HG02852 (cell line): ENCODE measurements around the gene GRK1.
"Not testable (repeated sequence)": the region's sequence is repeated elsewhere in the genome, so short reads cannot be mapped to it uniquely, and the experiment has no call there.

Source experiments
- ATAC-seq: cut with Tn5 transposase; IDR thresholded peaks from one replicate; pipeline ENCODE4 v1.9.1; 2021; ENCODE audit warnings: mild to moderate bottlenecking, moderate library complexity; ENCODE audit not compliant: unreplicated experiment

Gene GRK1

GRCh38 chr13:113666951-113667701 is at the start of gene GRK1:
GRK1 (plus strand) TSS chr13:113667219; CDS start chr13:113667387, 168 bp downstream.
- ATAC-seq, result no peak

GRCh38 chr13:113617961-113618360 is 49.1 kb upstream of the GRK1 start:
- no peak for ATAC-seq

- ATAC-seq, result no peak
Measured at GRCh38 chr13:113618455-113618854, 48.6 kb upstream of the GRK1 start.

DNA sequence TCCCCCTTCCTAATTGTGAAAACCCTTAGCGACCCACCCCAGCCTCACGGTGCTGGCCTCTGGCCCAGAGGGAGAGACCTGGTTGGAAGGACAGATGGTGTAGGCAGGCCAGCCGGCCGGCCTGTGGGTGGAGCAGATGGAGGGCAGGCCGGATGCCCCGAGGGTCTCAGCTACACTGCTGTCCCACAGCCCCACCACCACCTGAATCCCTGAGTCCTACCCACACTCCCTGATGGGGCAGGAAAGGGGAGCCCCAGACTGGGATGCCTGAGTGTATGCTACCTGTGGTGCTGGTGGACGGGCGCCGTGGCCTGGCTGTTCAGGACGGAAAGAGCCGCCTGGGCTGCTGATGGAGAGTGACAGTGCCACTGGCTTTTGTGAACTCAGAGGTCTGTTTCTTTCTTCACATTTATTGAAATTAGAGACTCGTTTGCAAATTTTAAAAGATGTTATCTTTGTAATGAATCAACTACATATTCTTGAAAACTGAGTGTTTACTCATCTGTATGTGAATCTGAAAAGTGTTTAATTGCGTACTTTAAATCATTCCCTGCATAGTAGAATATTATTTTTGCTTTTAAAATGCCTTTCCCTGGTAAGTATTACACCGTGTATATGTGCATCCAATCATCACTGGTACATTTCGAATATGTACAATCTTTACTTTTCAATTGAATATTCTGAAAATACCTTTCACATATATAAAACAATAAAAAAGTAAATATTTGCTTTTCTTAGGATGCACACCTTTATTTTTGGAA is 46.8 kb upstream of the GRK1 start:
- ATAC-seq, result no peak

DNA sequence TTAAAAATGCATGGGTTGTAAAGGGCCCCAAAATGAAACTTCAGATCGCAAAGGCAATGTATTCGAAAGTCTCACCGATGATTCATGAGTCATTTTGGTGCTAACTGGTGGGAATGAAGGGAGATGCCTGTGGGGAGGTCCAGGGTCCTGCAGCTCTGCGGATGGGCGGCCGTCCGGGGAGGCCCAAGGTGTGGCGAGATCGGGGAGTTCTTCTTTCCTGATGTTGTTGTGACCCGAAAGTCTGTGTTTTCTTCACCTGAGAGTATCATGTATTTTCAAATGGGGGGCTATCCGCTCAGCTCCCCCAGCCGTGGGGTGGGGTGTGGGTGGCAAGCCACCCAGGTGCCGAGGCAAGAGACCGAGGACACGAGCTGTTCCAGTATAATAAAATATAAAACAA is 46.0 kb upstream of the GRK1 start:
- ATAC-seq, result no peak

DNA sequence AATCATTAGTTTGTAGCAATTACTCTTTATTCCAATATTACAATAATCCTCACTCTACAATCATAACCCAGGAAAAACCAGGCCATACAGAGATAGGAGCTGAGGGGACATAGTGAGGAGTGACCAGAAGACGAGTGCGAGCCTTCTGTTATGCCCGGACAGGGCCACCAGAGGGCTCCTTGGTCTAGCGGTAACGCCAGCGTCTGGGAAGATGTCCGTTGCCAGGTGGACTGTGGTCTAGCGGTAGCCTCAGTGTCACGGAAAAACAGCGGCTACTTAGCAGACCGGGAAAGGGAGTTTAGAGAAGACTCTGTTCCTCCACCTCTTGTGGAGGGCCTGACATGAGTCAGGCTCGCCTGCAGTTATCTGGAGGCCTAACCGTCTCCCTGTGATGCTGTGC is 45.5 kb upstream of the GRK1 start:
- not testable (repeated sequence) for ATAC-seq

DNA sequence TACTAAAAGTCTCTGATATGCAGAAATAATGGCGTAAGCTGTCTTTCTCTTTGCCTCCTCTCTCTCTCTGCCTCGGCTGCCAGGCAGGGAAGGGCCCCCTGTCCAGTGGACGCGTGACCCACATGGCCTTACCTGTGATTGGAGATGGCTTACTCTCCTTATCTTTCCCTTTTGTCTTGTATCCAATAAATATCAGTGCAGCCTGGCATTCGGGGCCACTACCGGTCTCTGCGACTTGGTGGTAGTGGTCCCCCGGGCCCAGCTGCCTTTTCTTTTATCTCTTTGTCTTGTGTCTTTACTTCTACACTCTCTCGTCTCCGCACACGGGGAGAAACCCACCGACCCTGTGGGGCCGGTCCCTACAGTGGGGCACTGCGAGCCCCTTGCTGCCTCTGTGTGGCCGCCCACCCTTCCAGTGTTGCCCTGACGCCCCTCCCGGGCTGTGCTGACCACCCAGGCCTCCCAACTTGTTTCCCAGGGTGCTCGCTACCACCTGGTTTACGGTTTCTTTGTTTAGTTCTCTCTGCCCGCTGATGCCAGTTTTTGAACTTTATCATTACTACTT is 45.0 kb upstream of the GRK1 start:
- ATAC-seq, result not testable (repeated sequence)

DNA sequence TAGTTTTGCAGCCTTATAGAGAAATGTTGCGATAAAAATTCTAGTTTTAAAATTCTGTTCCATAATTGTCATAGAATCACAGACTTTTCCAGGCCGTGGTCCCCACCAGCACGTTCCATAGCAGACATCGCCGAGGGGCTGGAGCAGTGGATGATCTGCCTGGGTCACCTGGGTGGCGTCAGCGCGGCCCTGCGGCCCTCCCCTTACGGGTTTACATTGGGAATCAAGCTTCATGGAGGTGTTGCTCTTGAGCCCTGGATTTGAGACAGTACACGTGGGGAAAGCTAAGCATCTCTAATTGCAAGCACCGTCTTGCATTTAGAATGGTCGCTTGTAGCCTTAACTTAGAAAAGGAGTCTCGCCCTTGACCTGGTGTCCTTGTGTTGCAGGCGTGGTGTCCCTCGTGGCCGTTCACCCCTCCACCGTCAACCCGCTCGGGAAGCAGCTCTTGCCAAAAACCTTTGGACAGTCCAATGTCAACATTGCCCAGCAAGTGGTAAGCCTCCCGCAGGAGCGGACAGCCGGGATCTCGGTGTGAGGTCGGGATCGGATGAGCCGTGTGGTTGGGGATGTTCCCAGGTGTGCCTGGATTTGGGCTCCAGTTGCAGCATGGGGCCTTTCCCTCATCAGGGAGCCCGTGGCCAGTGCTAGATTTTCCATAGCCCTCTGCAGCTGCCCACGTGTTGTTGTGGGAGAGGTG is 44.1 kb upstream of the GRK1 start:
- ATAC-seq, result no peak

DNA sequence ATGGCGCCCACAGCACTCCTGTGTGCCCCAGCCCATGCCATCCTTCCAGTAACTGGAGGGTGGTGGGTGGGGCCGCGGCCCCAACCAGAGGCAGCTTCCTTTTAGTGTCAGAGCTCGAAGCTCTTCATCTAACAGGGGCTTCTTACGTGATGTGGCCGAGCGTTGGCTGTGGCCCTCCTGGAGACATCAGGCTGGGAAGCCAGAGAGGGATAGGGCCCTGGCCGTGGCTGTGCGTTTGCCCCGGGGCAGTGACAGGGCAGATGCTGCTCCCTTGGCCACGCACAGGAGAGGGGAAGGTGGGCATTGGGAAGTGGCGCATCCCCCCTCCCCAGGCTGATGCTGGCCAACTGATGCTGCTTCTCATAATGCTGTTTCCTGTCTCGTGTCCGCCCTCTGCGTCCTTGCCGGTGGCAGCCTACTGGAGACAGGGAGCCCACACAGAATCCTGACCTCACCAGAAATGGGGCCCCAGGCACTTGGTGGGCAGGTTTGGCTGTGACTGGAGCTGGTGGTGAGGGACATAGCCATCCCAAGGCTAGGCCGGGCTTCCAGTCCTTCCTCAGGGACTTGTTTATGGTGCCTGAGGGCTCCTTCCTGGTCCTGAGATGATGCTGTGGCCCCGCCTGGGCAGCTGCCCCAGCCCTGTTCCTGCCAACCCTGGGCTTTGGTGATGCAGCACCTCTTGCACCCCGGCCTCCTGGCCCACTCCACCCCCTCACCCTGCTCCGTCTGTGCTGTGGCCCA is 43.4 kb upstream of the GRK1 start:
- no peak for ATAC-seq

- ATAC-seq, result no peak
Measured at GRCh38 chr13:113624235-113624587, 42.8 kb upstream of the GRK1 start.

GRCh38 chr13:113624640-113625304 is 42.2 kb upstream of the GRK1 start:
- ATAC-seq, result not testable (repeated sequence)

DNA sequence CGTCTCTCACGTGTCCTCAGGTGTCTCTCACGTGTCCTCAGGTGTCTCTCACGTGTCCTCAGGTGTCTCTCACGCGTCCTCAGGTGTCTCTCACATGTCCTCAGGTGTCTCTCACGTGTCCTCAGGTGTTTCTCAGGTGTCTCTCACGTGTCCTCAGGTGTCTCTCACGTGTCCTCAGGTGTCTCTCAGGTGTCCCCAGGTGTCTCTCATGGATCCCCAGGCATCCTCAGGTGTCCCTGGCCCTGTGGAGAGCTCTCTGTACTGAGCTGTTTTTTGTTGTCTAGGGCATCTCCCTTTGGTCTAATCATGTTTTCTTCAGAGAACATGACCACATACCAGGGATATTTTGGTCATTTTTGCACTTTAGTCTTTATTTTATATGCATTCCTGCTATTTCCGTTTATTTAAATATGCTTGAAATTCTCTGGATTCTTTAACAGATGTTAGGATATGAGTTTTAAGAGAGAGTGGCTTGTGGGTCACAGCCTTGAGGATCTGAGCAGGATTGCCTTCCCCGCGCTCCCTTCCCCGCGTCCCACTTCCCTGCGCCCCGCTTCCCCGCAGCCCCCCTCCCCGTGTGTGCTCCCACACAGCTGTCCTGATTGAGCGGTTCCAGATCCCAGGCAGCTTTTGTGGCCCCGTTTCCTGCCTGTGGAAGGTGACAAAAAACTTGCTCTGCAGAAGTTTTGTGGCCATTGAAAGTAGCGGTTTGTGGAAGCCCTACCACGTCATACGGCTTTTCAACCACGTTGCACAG is 40.9 kb upstream of the GRK1 start:
- ATAC-seq, result no peak

- ATAC-seq, result no peak
Measured at GRCh38 chr13:113627136-113627535, 39.9 kb upstream of the GRK1 start.

- ATAC-seq, result no peak
Measured at GRCh38 chr13:113628291-113629270, 38.4 kb upstream of the GRK1 start.

- no peak for ATAC-seq
Measured at GRCh38 chr13:113629866-113630265, 37.2 kb upstream of the GRK1 start.

- ATAC-seq, result no peak
Measured at GRCh38 chr13:113630296-113630695, 36.7 kb upstream of the GRK1 start.

- ATAC-seq, result no peak
Measured at GRCh38 chr13:113630804-113631203, 36.2 kb upstream of the GRK1 start.

DNA sequence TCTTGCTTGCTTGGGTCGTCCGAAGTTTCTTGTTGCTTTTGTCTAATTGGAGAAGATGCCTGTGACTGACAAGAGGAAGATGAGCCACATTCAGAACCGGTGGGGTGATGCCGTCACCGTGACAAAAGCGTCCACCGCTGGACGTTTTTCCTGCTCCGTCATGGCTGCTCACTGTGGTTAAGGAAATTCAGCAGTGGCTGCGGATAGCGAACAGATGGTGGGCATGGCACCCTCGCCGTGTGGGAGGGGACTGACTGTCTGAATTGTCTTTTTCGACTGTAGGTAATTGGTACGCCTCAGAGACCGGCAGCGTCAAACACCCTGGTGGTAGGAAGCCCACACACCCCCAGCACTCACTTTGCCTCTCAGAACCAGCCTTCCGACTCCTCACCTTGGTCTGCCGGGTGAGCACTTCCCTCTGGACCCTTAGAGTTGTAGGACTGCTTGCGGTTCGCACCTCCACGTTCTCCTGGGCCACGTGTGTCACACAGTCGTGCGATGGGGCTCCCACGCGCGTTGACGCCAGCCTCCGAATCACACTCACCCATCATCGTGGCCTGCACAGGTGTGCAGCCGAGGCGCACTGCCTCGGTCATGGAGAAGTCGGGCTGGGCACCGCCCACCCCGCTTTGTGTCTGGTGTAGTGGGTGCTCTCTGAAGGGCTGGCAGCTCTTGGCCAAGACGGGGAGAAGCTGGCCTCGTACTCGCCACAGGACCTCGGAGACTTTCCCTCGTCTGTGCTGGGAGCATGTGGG is 35.5 kb upstream of the GRK1 start:
- no peak for ATAC-seq
